GM19452 (cell line): ENCODE measurements around the gene GPR15LG.

Source experiments
- ATAC-seq: cut with Tn5 transposase; IDR thresholded peaks from one replicate; pipeline ENCODE4 v1.9.1; 2021; ENCODE audit not compliant: unreplicated experiment

The GPR15LG gene

DNA sequence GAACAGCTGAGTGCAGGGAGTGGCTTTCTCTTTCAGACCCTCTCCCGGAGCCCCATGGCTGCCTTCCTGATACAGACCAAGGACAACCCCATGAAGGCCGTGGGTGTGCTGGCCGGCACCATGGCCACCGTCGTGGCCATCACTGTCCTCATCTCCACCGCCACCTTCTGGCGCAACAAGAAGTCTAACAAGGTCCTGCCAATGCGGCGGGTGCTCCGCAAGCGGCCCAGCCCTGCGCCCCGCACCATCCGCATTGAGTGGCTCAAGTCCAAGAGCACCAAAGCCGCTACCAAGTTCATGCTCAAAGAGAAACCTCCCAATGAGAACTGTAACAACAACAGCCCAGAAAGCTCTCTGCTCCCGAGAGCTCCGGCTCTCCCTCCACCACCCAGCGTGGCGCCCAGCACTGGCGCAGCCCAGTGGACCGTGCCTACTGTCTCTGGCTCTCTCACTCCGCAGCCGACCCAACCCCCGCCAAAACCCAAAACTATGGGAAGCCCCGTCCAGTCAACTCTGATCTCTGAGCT lies 40.5 kb downstream of the GPR15LG start:
- ATAC-seq: no peak

GRCh38 chr10:84214612-84215235 lies 41.1 kb downstream of the GPR15LG start:
- peak; percentile 82 for ATAC-seq

- no peak for ATAC-seq
Observed at GRCh38 chr10:84216834-84217233, 43.2 kb downstream of the GPR15LG start.

DNA sequence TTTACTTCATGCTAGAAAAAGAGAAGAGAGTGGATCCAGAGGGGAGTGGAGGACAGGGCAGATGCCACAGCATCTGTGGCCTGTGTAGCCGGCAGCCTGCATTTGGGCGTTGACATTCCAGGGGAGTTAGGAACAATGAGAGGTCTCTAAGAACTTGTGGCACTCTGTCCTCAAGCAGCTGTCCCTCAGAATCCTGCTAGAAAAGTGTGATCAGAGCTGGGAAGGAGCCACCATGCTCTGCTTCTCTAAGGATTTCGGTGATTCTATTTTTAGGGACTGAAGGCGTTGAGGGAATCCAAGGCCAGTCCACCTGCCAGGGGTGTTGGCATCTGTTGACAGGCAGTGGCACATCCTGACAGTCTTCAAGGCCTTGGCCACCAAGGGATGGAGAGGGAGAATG lies 44.1 kb downstream of the GPR15LG start:
- no peak for ATAC-seq

- ATAC-seq: no peak
Observed at GRCh38 chr10:84221916-84222315, 48.3 kb downstream of the GPR15LG start.

- ATAC-seq: no peak
Observed at GRCh38 chr10:84224411-84225028, 50.9 kb downstream of the GPR15LG start.

DNA sequence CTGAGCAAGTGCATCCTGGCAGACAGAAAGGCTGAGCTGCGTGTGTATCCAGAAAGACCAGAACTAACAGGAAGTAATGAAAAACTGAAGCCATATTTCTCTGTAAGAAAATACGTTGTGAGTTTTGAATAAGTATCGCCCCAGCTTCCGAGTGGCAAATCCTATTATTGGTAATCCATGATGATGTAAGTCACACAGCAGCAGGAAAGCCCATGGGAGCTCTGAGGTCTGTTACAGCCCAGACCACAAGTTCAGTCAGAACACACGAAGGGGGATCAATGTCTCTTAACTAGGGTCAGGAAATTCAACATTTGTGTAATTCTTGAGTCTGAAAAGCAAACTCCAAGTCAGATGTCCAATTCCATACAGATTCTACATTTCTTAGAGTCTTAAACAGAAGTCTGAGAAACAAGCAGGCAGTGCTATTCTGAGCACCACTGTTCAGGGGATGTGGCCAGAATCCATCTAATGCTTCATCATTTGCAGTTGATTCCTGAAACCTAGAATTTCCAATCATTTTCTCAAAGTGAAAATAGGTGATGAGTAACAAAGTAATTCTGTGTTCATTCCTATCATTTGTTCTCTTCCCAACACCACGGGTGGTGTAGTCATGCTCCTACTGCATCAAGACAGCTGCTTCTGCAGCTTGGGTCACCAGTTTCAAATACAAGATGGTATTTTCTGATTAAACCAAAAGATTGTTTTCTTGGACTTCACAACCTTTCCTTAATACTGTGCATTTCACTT lies 52.0 kb downstream of the GPR15LG start, which contains the start of gene LRIT2:
TSS of gene LRIT2 (minus strand) at position 118 of the 747 bp plus-strand sequence. CDS start at position 94, 24 bp downstream.
- no peak for ATAC-seq

DNA sequence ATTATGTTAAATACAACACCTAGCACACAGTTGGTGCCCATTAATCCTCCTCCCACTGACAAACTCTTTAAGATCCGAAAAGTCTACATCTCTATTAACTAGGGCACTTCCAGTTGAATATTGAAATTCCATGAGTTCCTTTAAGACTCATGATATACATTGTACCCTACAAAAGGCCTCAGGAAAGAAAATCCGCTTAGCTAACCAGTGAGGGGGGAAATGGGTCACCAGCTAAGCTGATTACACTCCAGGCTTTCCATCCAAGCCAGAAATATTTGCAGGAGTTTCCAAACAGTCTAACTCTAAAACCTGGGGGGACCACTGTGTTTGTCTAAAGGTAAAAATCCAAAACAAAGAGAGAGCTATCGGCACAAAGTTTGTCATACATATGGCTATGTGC lies 53.0 kb downstream of the GPR15LG start:
- ATAC-seq: no peak

GRCh38 chr10:84227810-84228209 lies 54.2 kb downstream of the GPR15LG start:
- no peak for ATAC-seq

DNA sequence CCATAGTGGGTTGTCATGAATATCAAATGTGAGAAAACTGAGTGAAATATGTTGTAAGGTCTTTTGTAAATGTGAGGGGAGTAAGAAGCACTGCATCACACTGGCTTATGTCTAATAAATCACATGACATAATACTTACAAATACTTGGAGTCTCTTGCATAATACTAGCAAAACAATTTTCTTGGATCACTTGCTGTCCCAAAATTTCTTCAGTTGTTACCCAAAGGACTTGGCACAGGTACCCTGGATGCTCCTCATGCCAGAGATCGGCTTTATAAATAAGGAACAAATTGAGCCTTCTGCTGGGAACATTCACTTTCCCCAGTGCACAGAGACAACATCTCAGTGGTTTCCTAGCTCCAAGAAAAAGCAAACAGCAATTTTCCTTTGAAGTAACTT lies 56.8 kb downstream of the GPR15LG start:
- no peak for ATAC-seq

DNA sequence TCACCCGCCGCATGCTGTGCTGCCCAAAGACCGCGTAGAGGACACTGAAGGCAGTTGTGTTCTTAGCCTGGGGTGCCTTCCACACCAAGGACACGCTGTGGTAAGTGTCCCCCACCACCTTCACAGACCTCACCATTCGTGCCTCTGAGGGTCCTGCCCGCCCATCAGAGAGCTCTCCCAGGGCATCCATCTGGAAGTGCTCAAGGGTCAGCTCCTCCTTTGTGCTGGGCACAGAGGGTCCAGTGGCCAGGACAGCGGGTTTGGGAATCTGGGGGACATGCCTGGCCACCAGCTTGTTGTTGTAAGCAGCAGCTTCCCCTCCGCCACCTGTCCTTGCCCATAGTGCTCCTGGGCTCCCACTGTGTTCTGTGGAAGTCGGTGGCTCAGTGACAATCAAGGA lies 58.8 kb downstream of the GPR15LG start:
- no peak for ATAC-seq

DNA sequence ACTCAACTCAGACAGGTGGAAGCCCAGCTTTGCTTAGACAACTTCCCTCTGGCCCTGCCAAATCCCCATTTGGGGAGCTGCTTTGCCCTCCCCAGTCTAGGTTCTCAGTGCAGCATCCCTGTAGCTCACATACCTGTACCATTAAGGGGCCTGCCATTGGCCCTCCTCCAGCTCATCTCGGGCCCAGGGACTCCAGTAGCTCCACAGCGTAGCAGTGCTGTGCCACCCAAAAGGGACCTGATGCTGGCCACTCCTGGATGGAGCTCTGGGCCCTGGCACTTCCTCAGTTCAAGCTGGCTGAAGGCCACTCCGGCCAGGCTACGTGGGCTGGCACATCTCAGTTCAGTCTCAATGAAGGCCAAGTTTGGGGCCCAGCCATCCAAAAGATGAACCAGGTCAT lies 60.3 kb downstream of the GPR15LG start:
- ATAC-seq: no peak

GRCh38 chr10:84234479-84234878 lies 60.9 kb downstream of the GPR15LG start:
- ATAC-seq: no peak
